ENCODE measurements around the gene CRAMP1. TPM values are rescaled to one million over a fixed set of nuclear protein-coding genes. Genes with fewer than 3 reads are reported as not detected.

Gene CRAMP1
- total RNA-seq, 1 donor from 2014 or later: 52.4 TPM

DNA sequence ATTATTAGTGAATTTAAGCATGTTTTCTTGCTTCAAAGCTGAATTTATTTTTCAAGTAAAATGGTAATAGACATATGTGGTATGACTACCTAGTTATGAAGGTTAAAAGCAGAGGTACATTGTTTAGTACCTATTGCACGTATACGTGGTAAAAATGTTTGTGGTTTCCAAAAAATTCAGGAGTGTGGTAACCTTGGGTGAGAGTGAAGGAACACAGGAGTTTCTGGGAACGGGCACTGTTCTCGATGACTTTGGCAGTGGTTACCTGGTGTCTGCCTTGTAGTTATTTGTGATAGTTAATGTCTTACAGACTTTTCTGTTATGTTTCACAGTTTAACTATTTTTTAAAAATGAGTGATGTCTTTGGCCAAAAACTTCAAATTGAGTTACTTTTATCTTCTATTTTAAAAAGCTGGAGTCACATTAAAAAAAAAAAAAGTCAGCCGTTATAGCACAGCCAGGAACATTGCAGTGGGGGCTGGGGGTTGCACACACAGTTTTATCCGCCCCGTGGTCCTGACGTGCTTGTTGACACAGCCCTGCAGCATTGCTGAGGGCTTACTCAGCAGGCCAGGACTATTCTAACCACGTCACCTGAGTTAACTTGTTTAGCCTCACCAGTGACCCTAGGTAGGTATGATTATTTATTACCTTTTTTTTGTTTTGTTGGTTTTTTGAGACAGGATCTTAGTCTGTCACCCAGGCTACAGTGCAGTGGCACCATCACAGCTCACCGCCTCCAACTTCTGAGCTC, 76.8 kb downstream of the CRAMP1 start:
- no peaks in the 10 kb centered on the region for H3K27me3 Mint-ChIP-seq (ENCODE audit: unreplicated experiment)
- peaks cover 4% of the 10 kb centered on the region for H3K36me3 Mint-ChIP-seq (ENCODE audit: unreplicated experiment)
- no peak for TF ChIP-seq CTCF (IDR thresholded peaks at IDR 0.05; ENCODE audit: partially characterized antibody, unreplicated experiment)
- no peak for DNase-seq
- H3K9me3 Mint-ChIP-seq (ENCODE audit: unreplicated experiment): no peaks in the 10 kb centered on the region
- H3K4me1 Mint-ChIP-seq (ENCODE audit: low read depth, unreplicated experiment): no peaks in the 10 kb centered on the region
- no peak overlapping the region for H3K4me3 Mint-ChIP-seq (ENCODE audit: unreplicated experiment)
- no peak overlapping the region for H3K27ac Mint-ChIP-seq (ENCODE audit: unreplicated experiment)

GRCh38 chr16:1689853-1690252, 77.7 kb downstream of the CRAMP1 start:
- Mint-ChIP-seq H3K4me1 (ENCODE audit: low read depth, unreplicated experiment) (no peaks in the 10 kb centered on the region), H3K36me3 (ENCODE audit: unreplicated experiment) (peaks cover 6% of the 10 kb centered on the region), H3K4me3 (ENCODE audit: unreplicated experiment) (no peak overlapping the region), H3K27me3 (ENCODE audit: unreplicated experiment) (no peaks in the 10 kb centered on the region), H3K27ac (ENCODE audit: unreplicated experiment) (no peak overlapping the region), H3K9me3 (ENCODE audit: unreplicated experiment) (no peaks in the 10 kb centered on the region)
- no peak for DNase-seq
- no peak for TF ChIP-seq CTCF (IDR thresholded peaks at IDR 0.05; ENCODE audit: partially characterized antibody, unreplicated experiment)

DNA sequence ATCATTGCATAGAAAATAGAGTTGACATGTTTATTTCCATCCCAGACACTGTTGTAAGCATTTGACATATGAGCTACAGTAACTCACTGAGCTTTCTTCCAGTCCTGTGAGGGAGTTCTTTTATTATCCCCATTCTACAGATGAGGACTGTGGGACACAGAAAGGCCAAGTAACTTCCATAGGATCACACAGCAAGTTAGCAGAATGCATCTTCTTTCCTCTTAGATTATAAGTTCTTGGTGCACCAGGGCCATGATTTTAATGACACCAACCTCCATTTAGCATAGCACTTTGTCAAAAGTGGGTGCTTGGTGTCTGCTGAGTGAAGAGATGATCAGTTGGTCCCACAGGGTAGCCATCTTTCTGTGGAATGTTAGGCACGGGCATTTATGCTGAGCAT, 78.7 kb downstream of the CRAMP1 start:
- H3K27ac Mint-ChIP-seq (ENCODE audit: unreplicated experiment): no peak overlapping the region

DNA sequence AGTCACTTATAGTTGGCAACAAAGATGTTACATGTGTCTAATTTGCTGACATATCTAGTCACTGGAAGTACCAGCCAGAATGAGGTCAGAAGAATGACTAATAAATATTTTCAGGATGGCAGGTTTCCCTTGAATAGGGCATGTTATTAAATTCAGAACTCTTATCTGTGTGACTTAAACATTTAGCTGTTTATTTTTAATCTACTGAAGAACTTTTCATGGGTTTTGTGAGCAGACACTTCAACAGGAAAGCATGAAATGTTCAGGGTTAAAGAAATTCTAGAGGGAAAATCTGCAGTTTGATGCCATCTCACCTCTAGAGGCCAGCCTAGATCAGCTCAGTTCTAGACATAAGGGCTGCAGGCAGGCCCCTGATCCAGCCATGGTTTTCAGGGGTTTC, 79.1 kb downstream of the CRAMP1 start:
- TF ChIP-seq CTCF (IDR thresholded peaks at IDR 0.05; ENCODE audit: partially characterized antibody, unreplicated experiment): no peak
- H3K27ac Mint-ChIP-seq (ENCODE audit: unreplicated experiment): no peak overlapping the region
- no peaks in the 10 kb centered on the region for H3K27me3 Mint-ChIP-seq (ENCODE audit: unreplicated experiment)
- no peaks in the 10 kb centered on the region for H3K9me3 Mint-ChIP-seq (ENCODE audit: unreplicated experiment)
- peaks cover 6% of the 10 kb centered on the region for H3K36me3 Mint-ChIP-seq (ENCODE audit: unreplicated experiment)
- H3K4me1 Mint-ChIP-seq (ENCODE audit: low read depth, unreplicated experiment): no peaks in the 10 kb centered on the region
- DNase-seq: no peak
- no peak overlapping the region for H3K4me3 Mint-ChIP-seq (ENCODE audit: unreplicated experiment)

More for the DNA sequence above, 78.7 kb downstream of the CRAMP1 start:
- H3K36me3 Mint-ChIP-seq (ENCODE audit: unreplicated experiment): peaks cover 6% of the 10 kb centered on the region
- no peaks in the 10 kb centered on the region for H3K27me3 Mint-ChIP-seq (ENCODE audit: unreplicated experiment)
- H3K4me1 Mint-ChIP-seq (ENCODE audit: low read depth, unreplicated experiment): no peaks in the 10 kb centered on the region
- H3K9me3 Mint-ChIP-seq (ENCODE audit: unreplicated experiment): no peaks in the 10 kb centered on the region
- TF ChIP-seq CTCF (IDR thresholded peaks at IDR 0.05; ENCODE audit: partially characterized antibody, unreplicated experiment): no peak
- DNase-seq: no peak
- no peak overlapping the region for H3K4me3 Mint-ChIP-seq (ENCODE audit: unreplicated experiment)

GRCh38 chr16:1691956-1692355, 79.8 kb downstream of the CRAMP1 start:
- peaks cover 6% of the 10 kb centered on the region for H3K36me3 Mint-ChIP-seq (ENCODE audit: unreplicated experiment)
- no peaks in the 10 kb centered on the region for H3K4me1 Mint-ChIP-seq (ENCODE audit: low read depth, unreplicated experiment)
- H3K9me3 Mint-ChIP-seq (ENCODE audit: unreplicated experiment): no peaks in the 10 kb centered on the region
- no peak for DNase-seq
- H3K27ac Mint-ChIP-seq (ENCODE audit: unreplicated experiment): no peak overlapping the region
- TF ChIP-seq CTCF (IDR thresholded peaks at IDR 0.05; ENCODE audit: partially characterized antibody, unreplicated experiment): no peak
- no peaks in the 10 kb centered on the region for H3K27me3 Mint-ChIP-seq (ENCODE audit: unreplicated experiment)
- H3K4me3 Mint-ChIP-seq (ENCODE audit: unreplicated experiment): no peak overlapping the region
